SK-N-SH treated with all-trans-retinoic acid at 6 μM for 48 hours (cell line): ENCODE data around the gene IP6K3.

Experiments used
- CSDC2 ChIP-seq: fragments of 250-450 bp; sonication (Bioruptor Pico); IDR thresholded peaks from 2 replicates; pipeline ENCODE4 v1.5.0; 2020; ENCODE audit warnings: mild to moderate bottlenecking, moderate library complexity
- ESRRG ChIP-seq: fragments of 250-450 bp; sonication (Bioruptor Pico); IDR thresholded peaks from 2 replicates; pipeline ENCODE4 v1.6.1; 2021; ENCODE audit warnings: mild to moderate bottlenecking
- PPARA ChIP-seq: fragments of 250-450 bp; sonication (Bioruptor Pico); IDR thresholded peaks from 2 replicates; pipeline ENCODE4 v1.5.0; 2020; ENCODE audit warnings: mild to moderate bottlenecking, borderline replicate concordance
- RARB ChIP-seq: fragments of 250-450 bp; sonication (Bioruptor Pico); IDR thresholded peaks from 2 replicates; pipeline ENCODE4 v1.8.0; 2021; ENCODE audit warnings: mild to moderate bottlenecking, moderate library complexity
- TCF4 ChIP-seq: fragments of 250-450 bp; sonication (Bioruptor Pico); IDR thresholded peaks from 2 replicates; pipeline ENCODE4 v1.8.0; 2021; ENCODE audit warnings: mild to moderate bottlenecking, moderate library complexity, borderline replicate concordance
- TOX ChIP-seq: fragments of 250-450 bp; sonication (Bioruptor Pico); IDR thresholded peaks from 2 replicates; pipeline ENCODE4 v1.8.0; 2021; ENCODE audit warnings: mild to moderate bottlenecking, moderate library complexity, borderline replicate concordance
- ZC3H10 ChIP-seq: fragments of 250-450 bp; sonication (Bioruptor Pico); IDR thresholded peaks from 2 replicates; pipeline ENCODE4 v1.5.1; 2021; ENCODE audit warnings: mild to moderate bottlenecking, moderate library complexity
- ZFP3 ChIP-seq: fragments of 250-450 bp; sonication (Bioruptor Pico); IDR thresholded peaks from 2 replicates; pipeline ENCODE4 v1.5.0; 2020; ENCODE audit warnings: mild to moderate bottlenecking, moderate library complexity
- ZFP30 ChIP-seq: fragments of 450-650 bp; formaldehyde crosslinking; IDR thresholded peaks from 2 replicates; pipeline ENCODE4 v1.5.0; 2022; ENCODE audit warnings: mild to moderate bottlenecking, moderate library complexity
- ZNF8 ChIP-seq: fragments of 450-650 bp; formaldehyde crosslinking; IDR thresholded peaks from 2 replicates; pipeline ENCODE4 v1.5.0; 2020; ENCODE audit warnings: mild to moderate bottlenecking, moderate library complexity
- TF ChIP-seq, protein P1 (sequence below): fragments of 250-450 bp; sonication (Bioruptor Pico); IDR thresholded peaks from 2 replicates; pipeline ENCODE4 v1.5.1; 2020; ENCODE audit warnings: low read depth, mild to moderate bottlenecking, moderate library complexity
- TF ChIP-seq, protein P2 (sequence below): fragments of 250-450 bp; sonication (Bioruptor Pico); IDR thresholded peaks from 2 replicates; pipeline ENCODE4 v1.5.0; 2020; ENCODE audit warnings: mild to moderate bottlenecking, moderate library complexity
- TF ChIP-seq, protein P3 (sequence below): fragments of 250-450 bp; sonication (Bioruptor Pico); IDR thresholded peaks from 2 replicates; pipeline ENCODE4 v1.8.0; 2020; ENCODE audit warnings: mild to moderate bottlenecking, moderate library complexity, borderline replicate concordance
- TF ChIP-seq, protein P4 (sequence below): fragments of 250-450 bp; sonication (Bioruptor Pico); IDR thresholded peaks from 2 replicates; pipeline ENCODE4 v1.5.1; 2021; ENCODE audit warnings: mild to moderate bottlenecking, moderate library complexity

DNA sequence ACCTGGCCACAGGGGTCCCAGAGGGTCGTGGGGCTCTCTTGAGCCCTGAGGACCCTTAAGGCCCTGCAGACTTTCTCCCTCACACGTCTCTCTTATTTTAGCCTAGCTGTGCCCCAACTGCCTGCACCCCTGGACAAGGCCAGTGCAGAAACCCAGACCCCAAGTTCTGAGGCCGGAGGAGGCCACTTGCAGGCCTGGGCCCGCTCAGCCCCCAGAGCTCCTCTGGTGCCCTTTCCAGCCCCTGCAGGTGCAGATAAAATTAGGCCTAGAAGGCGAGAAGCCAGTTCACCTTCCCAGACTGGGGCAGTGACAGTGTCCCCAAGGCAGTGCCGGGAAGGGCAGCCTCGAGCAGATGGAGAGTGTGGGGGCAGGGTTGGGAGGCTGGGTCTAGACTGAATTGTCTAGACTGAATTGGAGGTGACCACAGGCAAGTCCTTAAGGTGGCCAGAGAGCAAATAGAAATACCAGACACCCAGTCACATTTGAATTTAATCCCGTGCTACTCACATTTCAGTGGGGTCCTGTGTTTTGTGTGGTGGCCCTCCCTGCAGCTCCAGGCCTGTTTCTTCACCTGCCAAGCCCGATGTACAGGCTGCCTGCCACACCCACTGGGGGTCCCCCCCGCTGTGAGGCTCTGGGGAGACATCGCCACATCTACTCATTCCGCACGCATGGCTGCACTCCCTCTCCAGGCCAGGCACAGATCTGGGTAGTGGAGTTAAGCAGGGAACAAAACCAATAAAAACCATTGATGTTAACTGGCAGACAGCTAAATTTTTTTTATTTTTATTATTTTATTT lies 8.6 kb upstream of the IP6K3 start:
- no peak for TF ChIP-seq CSDC2 (CRISPR knock-in tag)
- TF ChIP-seq TCF4 (CRISPR knock-in tag) = no peak
- TF ChIP-seq, protein P1, sequence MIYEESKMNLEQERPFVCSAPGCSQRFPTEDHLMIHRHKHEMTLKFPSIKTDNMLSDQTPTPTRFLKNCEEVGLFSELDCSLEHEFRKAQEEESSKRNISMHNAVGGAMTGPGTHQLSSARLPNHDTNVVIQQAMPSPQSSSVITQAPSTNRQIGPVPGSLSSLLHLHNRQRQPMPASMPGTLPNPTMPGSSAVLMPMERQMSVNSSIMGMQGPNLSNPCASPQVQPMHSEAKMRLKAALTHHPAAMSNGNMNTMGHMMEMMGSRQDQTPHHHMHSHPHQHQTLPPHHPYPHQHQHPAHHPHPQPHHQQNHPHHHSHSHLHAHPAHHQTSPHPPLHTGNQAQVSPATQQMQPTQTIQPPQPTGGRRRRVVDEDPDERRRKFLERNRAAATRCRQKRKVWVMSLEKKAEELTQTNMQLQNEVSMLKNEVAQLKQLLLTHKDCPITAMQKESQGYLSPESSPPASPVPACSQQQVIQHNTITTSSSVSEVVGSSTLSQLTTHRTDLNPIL (CRISPR knock-in tag) = no peak
- no peak for TF ChIP-seq ZFP30 (CRISPR knock-in tag)
- TF ChIP-seq ZNF8 (CRISPR knock-in tag) = no peak
- TF ChIP-seq ESRRG (CRISPR knock-in tag) = no peak
- TF ChIP-seq PPARA (CRISPR knock-in tag) = no peak
- TF ChIP-seq ZFP3 (CRISPR knock-in tag) = no peak
- TF ChIP-seq, protein P2, sequence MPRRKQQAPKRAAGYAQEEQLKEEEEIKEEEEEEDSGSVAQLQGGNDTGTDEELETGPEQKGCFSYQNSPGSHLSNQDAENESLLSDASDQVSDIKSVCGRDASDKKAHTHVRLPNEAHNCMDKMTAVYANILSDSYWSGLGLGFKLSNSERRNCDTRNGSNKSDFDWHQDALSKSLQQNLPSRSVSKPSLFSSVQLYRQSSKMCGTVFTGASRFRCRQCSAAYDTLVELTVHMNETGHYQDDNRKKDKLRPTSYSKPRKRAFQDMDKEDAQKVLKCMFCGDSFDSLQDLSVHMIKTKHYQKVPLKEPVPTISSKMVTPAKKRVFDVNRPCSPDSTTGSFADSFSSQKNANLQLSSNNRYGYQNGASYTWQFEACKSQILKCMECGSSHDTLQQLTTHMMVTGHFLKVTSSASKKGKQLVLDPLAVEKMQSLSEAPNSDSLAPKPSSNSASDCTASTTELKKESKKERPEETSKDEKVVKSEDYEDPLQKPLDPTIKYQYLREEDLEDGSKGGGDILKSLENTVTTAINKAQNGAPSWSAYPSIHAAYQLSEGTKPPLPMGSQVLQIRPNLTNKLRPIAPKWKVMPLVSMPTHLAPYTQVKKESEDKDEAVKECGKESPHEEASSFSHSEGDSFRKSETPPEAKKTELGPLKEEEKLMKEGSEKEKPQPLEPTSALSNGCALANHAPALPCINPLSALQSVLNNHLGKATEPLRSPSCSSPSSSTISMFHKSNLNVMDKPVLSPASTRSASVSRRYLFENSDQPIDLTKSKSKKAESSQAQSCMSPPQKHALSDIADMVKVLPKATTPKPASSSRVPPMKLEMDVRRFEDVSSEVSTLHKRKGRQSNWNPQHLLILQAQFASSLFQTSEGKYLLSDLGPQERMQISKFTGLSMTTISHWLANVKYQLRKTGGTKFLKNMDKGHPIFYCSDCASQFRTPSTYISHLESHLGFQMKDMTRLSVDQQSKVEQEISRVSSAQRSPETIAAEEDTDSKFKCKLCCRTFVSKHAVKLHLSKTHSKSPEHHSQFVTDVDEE (CRISPR knock-in tag) = no peak
- TF ChIP-seq, protein P3, sequence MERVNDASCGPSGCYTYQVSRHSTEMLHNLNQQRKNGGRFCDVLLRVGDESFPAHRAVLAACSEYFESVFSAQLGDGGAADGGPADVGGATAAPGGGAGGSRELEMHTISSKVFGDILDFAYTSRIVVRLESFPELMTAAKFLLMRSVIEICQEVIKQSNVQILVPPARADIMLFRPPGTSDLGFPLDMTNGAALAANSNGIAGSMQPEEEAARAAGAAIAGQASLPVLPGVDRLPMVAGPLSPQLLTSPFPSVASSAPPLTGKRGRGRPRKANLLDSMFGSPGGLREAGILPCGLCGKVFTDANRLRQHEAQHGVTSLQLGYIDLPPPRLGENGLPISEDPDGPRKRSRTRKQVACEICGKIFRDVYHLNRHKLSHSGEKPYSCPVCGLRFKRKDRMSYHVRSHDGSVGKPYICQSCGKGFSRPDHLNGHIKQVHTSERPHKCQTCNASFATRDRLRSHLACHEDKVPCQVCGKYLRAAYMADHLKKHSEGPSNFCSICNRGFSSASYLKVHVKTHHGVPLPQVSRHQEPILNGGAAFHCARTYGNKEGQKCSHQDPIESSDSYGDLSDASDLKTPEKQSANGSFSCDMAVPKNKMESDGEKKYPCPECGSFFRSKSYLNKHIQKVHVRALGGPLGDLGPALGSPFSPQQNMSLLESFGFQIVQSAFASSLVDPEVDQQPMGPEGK = no peak
- no peak for TF ChIP-seq RARB
- TF ChIP-seq, protein P4, sequence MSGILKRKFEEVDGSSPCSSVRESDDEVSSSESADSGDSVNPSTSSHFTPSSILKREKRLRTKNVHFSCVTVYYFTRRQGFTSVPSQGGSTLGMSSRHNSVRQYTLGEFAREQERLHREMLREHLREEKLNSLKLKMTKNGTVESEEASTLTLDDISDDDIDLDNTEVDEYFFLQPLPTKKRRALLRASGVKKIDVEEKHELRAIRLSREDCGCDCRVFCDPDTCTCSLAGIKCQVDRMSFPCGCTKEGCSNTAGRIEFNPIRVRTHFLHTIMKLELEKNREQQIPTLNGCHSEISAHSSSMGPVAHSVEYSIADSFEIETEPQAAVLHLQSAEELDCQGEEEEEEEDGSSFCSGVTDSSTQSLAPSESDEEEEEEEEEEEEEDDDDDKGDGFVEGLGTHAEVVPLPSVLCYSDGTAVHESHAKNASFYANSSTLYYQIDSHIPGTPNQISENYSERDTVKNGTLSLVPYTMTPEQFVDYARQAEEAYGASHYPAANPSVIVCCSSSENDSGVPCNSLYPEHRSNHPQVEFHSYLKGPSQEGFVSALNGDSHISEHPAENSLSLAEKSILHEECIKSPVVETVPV (CRISPR knock-in tag) = no peak
- no peak for TF ChIP-seq TOX (CRISPR knock-in tag)
- TF ChIP-seq ZC3H10 (CRISPR knock-in tag) = no peak
